Pancreas (tissue), 10 donors: ENCODE results near the gene YY1. TPM values are rescaled to one million over a fixed set of nuclear protein-coding genes. Genes with fewer than 3 reads are reported as not detected.
A peak's percentile ranks its signal among the peaks of the same experiment; 100 is the strongest.

ENCODE experiments used
- ATAC-seq, 4 donors: fragments of 200-7000 bp; cut with Tn5 transposase; one replicate each; pipeline versions ENCODE4 v1.8.0 to v1.9.1; 2020; ENCODE audit warnings: mild to moderate bottlenecking in 4 of 4, moderate library complexity in 4 of 4
- DNase-seq, 6 donors: peaks; one replicate each; pipeline ENCODE4 v3.0.0-alpha.2; 2020
- FAIRE-seq: peaks from 2 replicates; lab custom pipeline; 2012; peaks lifted over from hg19 to GRCh38; lab: Jason Lieb, UNC
- H3K27ac ChIP-seq, 4 donors: fragments of 200-600 bp; sonication (generic); 1 replicate in 3 of 4; 2 replicates in 1 of 4; pipeline versions ENCODE4 v1.5.0 to v1.8.0; 2020
- H3K27me3 ChIP-seq, 4 donors: fragments of 200-600 bp; one replicate each; pipeline ENCODE4 v1.8.0; 2021
- H3K36me3 ChIP-seq, 3 donors: fragments of 200-600 bp; sonication (generic) in 1 of 3; one replicate each; pipeline versions ENCODE4 v1.5.0 to v1.8.0; 2020 to 2021
- H3K4me1 ChIP-seq, 3 donors: fragments of 200-600 bp; one replicate each; pipeline ENCODE4 v1.8.0; 2021
- H3K4me3 ChIP-seq, 4 donors: fragments of 200-600 bp; sonication (generic) in 2 of 4; one replicate each; pipeline versions ENCODE4 v1.5.0 to v1.8.0; 2020 to 2021
- H3K9me3 ChIP-seq, 4 donors: fragments of 200-600 bp; one replicate each; pipeline ENCODE4 v1.8.0; 2021
- CTCF ChIP-seq, 4 donors: fragments of 200-600 bp; sonication (generic) in 3 of 4; IDR thresholded peaks; one replicate each; pipeline versions ENCODE4 v1.5.0 to v1.8.0; 2021; ENCODE audit warnings: antibody characterized with exemption in 4 of 4
- WGBS, 2 donors: extraction: QIAGEN DNeasy Blood & Tissue Kit; methylation state at CpG; one replicate each; pipeline ENCODE4 v1.1.7; 2013; 5-methylcytosine and 5-hydroxymethylcytosine counted together
- intact Hi-C, 3 donors: fragments of 100-400 bp; cut with DNase I; formaldehyde crosslinking; loops; one replicate each; pipeline versions ENCODE4 v1.11.1 to v1.14.2; 2022
- polyA plus RNA-seq, 2 donors: library from polyadenylated mRNA; stranded (reverse); fragments of 200-250 nt; gene quantifications; one replicate each; pipeline ENCODE4 v1.2.3, GENCODE V29; 2013
- total RNA-seq, 6 donors: library from RNA; stranded (reverse); fragmentation: NEBNext Ultra II Directional in 4 of 6; extraction: Animal tissue kit (Norgen Biotek cat#: 25700) in 4 of 6; gene quantifications; one replicate each; pipeline versions ENCODE4 v1.2.1 to v1.2.4, GENCODE V29; 2021 to 2023
- donor health status: healthy with polysubstance abuse.
- donor health status: DM: no; HTN: no; CAD: no; lungs with moderate emphysema.
- donor health status: DM: no; HTN: no; CAD: no.
- donor health status: control.
- donor health status: control.
- donor health status: Bipolar disorder and iron deficiency.
- donor health status: DM: yes; HTN: yes; CAD: no.
- donor health status: DM: no; HTN: no; CAD: no.
- donor health status: DM: no; HTN: no; CAD: no.
- donor health status: DM: yes; HTN: yes; CAD: no.

The YY1 gene
- total and polyA plus RNA-seq, 8 donors = 10.5 to 38.7 (median 24.1) TPM

GRCh38 chr14:100213956-100214769, 24.8 kb upstream of the YY1 start:
- Histone ChIP-seq H3K27ac (peak overlapping the region; percentile 91 to 97 (median 96)), H3K36me3 (no peaks in the 10 kb centered on the region), H3K27me3 (no peaks in the 10 kb centered on the region), H3K4me1 (peaks cover 0 to 7% (median 3%) of the 10 kb centered on the region in 3 donors), H3K9me3 (no peaks in the 10 kb centered on the region), H3K4me3 (peak overlapping the region; percentile 70 to 83 (median 78))
- DNase-seq (peak; percentile 89 to 96 (median 92)), FAIRE-seq (no peak), ATAC-seq (peak; percentile 97 to 98 (median 98))
- no peak for TF ChIP-seq CTCF (IDR thresholded peaks at IDR 0.05)
- WGBS, 2 donors = 1 to 2% methylated on average over 55 to 90 of the region's 90 CpGs
- intact Hi-C loops = no loop called here

DNA sequence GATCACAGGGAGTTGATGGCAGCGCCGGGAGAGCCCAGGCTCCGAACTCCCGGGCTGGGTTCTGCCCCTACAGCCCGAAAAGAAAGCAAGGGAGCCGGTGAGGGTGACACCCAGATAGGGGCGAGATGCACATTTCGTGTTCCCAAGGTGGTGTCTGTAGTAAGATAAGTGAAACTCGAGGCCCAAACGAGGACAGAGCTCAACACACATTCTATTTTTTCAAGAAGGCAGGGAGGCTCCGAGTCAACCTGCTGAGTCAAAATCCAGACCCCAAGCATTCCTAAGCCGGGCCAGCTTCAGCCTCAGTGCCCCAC, 24.2 kb upstream of the YY1 start:
- TF ChIP-seq CTCF (IDR thresholded peaks at IDR 0.05) = no peak
- whole genome bisulfite sequencing, 2 donors = 21 to 22% methylated on average over 12 of the region's 12 CpGs
- FAIRE-seq (no peak), DNase-seq (no peak), ATAC-seq (no peak)
- H3K9me3 ChIP-seq = no peaks in the 10 kb centered on the region
- H3K4me1 ChIP-seq = peaks cover 0 to 7% (median 3%) of the 10 kb centered on the region in 3 donors
- H3K4me3 ChIP-seq = peak overlapping the region; percentile 70 to 83 (median 78)
- H3K36me3 ChIP-seq = no peaks in the 10 kb centered on the region
- peak overlapping the region; percentile 91 to 97 (median 96) for H3K27ac ChIP-seq
- intact Hi-C loops = no loop called here
- H3K27me3 ChIP-seq = no peaks in the 10 kb centered on the region

DNA sequence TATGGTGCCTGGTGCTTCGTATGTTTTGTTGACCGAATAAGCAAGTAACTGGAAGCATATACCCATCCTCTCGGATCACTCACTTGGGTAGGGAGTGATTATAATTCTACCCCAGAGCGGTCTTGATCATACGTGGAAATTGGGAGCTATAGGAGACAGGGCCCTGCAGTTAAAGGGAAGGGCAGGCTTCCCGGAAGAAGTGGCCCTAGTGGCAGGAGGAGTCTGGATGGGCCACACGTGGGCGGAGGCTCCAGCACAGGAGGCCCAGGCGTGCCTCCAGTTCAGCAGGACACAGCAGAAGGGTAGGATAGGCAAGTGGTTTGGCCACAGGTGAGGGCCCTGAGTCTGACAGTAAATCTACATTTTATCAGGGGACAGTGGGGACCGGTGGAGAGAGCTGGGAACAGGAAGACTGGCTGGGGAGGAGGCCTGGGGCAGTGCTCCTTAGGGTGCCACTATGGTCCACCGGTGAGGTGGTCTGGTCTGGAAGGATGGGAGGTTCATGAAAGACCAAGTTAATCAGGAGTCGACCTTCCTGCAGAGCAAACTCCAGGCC, 23.5 kb upstream of the YY1 start:
- Histone ChIP-seq H3K27ac (peak overlapping the region in 2 of 4 donors; percentile 91 to 97), H3K4me1 (peaks cover 0 to 7% (median 3%) of the 10 kb centered on the region in 3 donors), H3K9me3 (no peaks in the 10 kb centered on the region), H3K27me3 (no peaks in the 10 kb centered on the region), H3K36me3 (no peaks in the 10 kb centered on the region), H3K4me3 (no peak overlapping the region)
- no peak for TF ChIP-seq CTCF (IDR thresholded peaks at IDR 0.05)
- peak in 1 of 6 donors; percentile 42 for DNase-seq
- intact Hi-C loops = no loop called here
- FAIRE-seq = no peak
- 87 to 88% methylated on average over 12 of the region's 12 CpGs for WGBS, 2 donors
- ATAC-seq = no peak

GRCh38 chr14:100219126-100219785, 19.7 kb upstream of the YY1 start:
- ATAC-seq = no peak

More at GRCh38 chr14:100219126-100219785, 19.7 kb upstream of the YY1 start:
- Histone ChIP-seq H3K4me3 (no peak overlapping the region), H3K27ac (no peak overlapping the region), H3K4me1 (peaks cover 0 to 7% (median 0%) of the 10 kb centered on the region in 3 donors), H3K27me3 (no peaks in the 10 kb centered on the region), H3K9me3 (no peaks in the 10 kb centered on the region), H3K36me3 (no peaks in the 10 kb centered on the region)
- FAIRE-seq = no peak
- DNase-seq = peak in 1 of 6 donors; percentile 7
- TF ChIP-seq CTCF (IDR thresholded peaks at IDR 0.05) = no peak
- intact Hi-C loops = no loop called here
- 87 to 92% methylated on average over 4 of the region's 4 CpGs for WGBS, 2 donors
